Endothelial cell of umbilical vein (primary cell): ENCODE data around the gene PPP4R4. TPM values are rescaled to one million over a fixed set of nuclear protein-coding genes. Genes with fewer than 3 reads are reported as not detected.

Experiments
- BruUV-seq: library from RNA; stranded (reverse); fragments of 400-500 nt; replicated peaks from 2 replicates; lab custom pipeline; 2021; lab: Mats Ljungman, UMichigan
- CTCF ChIA-PET: fragments of 300-600, 350-600 bp; sonication (Branson Sonifier 250); formaldehyde crosslinking; loops from one replicate; lab custom pipeline; 2021; ENCODE audit warnings: antibody characterized with exemption, inconsistent platforms; lab: Charles Lee
- POLR2A ChIA-PET: fragments of 300-600, 350-600 bp; sonication (Branson Sonifier 250); formaldehyde crosslinking; loops from one replicate; lab custom pipeline; 2021; ENCODE audit warnings: antibody characterized with exemption, inconsistent platforms; lab: Charles Lee
- DNase-seq: peaks from one replicate; pipeline ENCODE4 v3.0.0-alpha.2; 2011; ENCODE audit warnings: low read depth, low spot score
- FAIRE-seq: peaks from 2 replicates; lab custom pipeline; 2011; peaks lifted over from hg19 to GRCh38; lab: Jason Lieb, UNC
- H2AFZ ChIP-seq: 2 replicates; pipeline ENCODE4 v1.6.0; 2012; ENCODE audit warnings: low read depth, low read length, control low read depth, inconsistent platforms
- H3K27ac ChIP-seq: 2 replicates; pipeline ENCODE4 v1.5.1; 2011; ENCODE audit warnings: low read depth, mild to moderate bottlenecking, control low read depth, low read length, moderate library complexity; ENCODE audit not compliant: insufficient read depth
- H3K27me3 ChIP-seq, 2 experiments: 2 replicates each; pipeline versions ENCODE4 v1.6.0 to v1.6.1; 2011; ENCODE audit warnings: low read length in 2 of 2, mixed read lengths in 1 of 2; ENCODE audit not compliant: control insufficient read depth in 2 of 2, insufficient read depth in 2 of 2
- H3K36me3 ChIP-seq, 2 experiments: 2 replicates in 1 of 2; 3 replicates in 1 of 2; pipeline ENCODE4 v1.5.1; 2011; ENCODE audit warnings: low read length in 2 of 2, mild to moderate bottlenecking in 1 of 2, moderate library complexity in 1 of 2; ENCODE audit not compliant: control insufficient read depth in 2 of 2, insufficient read depth in 2 of 2; ENCODE audit errors: extremely low read depth in 1 of 2
- H3K4me1 ChIP-seq: 3 replicates; pipeline ENCODE4 v1.5.1; 2011; ENCODE audit warnings: mild to moderate bottlenecking, low read length; ENCODE audit not compliant: control insufficient read depth, insufficient read depth; ENCODE audit errors: extremely low read depth
- H3K4me2 ChIP-seq: 2 replicates; pipeline ENCODE4 v1.6.1; 2011; ENCODE audit warnings: low read length, control low read depth, mixed read lengths; ENCODE audit not compliant: insufficient read depth
- H3K4me3 ChIP-seq, 3 experiments: fragments of 200-600 bp in 1 of 3; sonication (generic), shearing (Covaris generic) in 1 of 3; replicated peaks in 1 of 3; 2 replicates each; pipeline ENCODE4 v1.5.1; 2011 to 2016; ENCODE audit warnings: control low read depth in 3 of 3, low read length in 3 of 3, mild to moderate bottlenecking in 2 of 3, inconsistent platforms in 1 of 3, low read depth in 1 of 3, moderate library complexity in 1 of 3; ENCODE audit not compliant: insufficient read depth in 1 of 3
- H3K79me2 ChIP-seq: 2 replicates; pipeline ENCODE4 v1.6.0; 2012; ENCODE audit warnings: low read length, inconsistent platforms; ENCODE audit not compliant: control insufficient read depth, insufficient read depth
- H3K9ac ChIP-seq: replicated peaks from 2 replicates; pipeline ENCODE3; 2011; ENCODE audit warnings: low read length, control low read depth; ENCODE audit not compliant: insufficient read depth; ENCODE audit errors: extremely low read depth
- H3K9me1 ChIP-seq: replicated peaks from 3 replicates; pipeline ENCODE4 v1.6.0; 2011; ENCODE audit warnings: mild to moderate bottlenecking, low read length; ENCODE audit not compliant: control insufficient read depth, insufficient read depth; ENCODE audit errors: extremely low read depth
- H3K9me3 ChIP-seq: replicated peaks from 2 replicates; pipeline ENCODE4 v1.5.1; 2012; ENCODE audit warnings: low read length, inconsistent platforms; ENCODE audit not compliant: control insufficient read depth, insufficient read depth
- H4K20me1 ChIP-seq: replicated peaks from 2 replicates; pipeline ENCODE3; 2011; ENCODE audit warnings: mild to moderate bottlenecking, low read length; ENCODE audit not compliant: control insufficient read depth, insufficient read depth; ENCODE audit errors: extremely low read depth
- EZH2 ChIP-seq: IDR thresholded peaks from 2 replicates; pipeline ENCODE4 v1.6.1; 2012; ENCODE audit warnings: borderline replicate concordance, low read depth, mild to moderate bottlenecking, moderate library complexity, low read length, inconsistent platforms; ENCODE audit not compliant: severe bottlenecking
- FOS ChIP-seq: IDR thresholded peaks from 2 replicates; pipeline ENCODE4 v1.6.1; 2011; ENCODE audit warnings: mild to moderate bottlenecking, low read length, moderate library complexity, borderline replicate concordance; ENCODE audit not compliant: insufficient read depth
- GATA2 ChIP-seq: IDR thresholded peaks from 2 replicates; pipeline ENCODE4 v1.7.0; 2011; ENCODE audit warnings: low read depth, mild to moderate bottlenecking, moderate library complexity, mixed read lengths, low read length; ENCODE audit not compliant: insufficient read length, insufficient read depth
- JUN ChIP-seq: IDR thresholded peaks from 2 replicates; pipeline ENCODE4 v1.6.1; 2011; ENCODE audit warnings: borderline replicate concordance, low read depth; ENCODE audit not compliant: insufficient read length, insufficient read depth
- POLR2A ChIP-seq: IDR thresholded peaks from 2 replicates; pipeline ENCODE4 v1.6.1; 2012; ENCODE audit warnings: low read depth, mild to moderate bottlenecking, control low read depth, low read length
- POLR2AphosphoS5 ChIP-seq: IDR thresholded peaks from 2 replicates; pipeline ENCODE4 v1.6.1; 2012; ENCODE audit warnings: low read depth, mild to moderate bottlenecking, control low read depth, low read length, moderate library complexity; ENCODE audit not compliant: insufficient read depth
- dilution Hi-C: fragments of 300-500 bp; cut with MboI; formaldehyde crosslinking; loops from one replicate; pipeline ENCODE4 v1.15.0; 2019; ENCODE audit warnings: low sequenced_read_pairs; ENCODE audit not compliant: extremely low pct_ligation_motif_present
- intact Hi-C: fragments of 100-400 bp; cut with micrococcal nuclease; formaldehyde crosslinking; loops from one replicate; pipeline ENCODE4 v1.10.0; 2022
- polyA plus RNA-seq, 4 experiments: library from polyadenylated mRNA; depleted of rRNA in 3 of 4; stranded (reverse) in 3 of 4; unstranded in 1 of 4; fragments of >200 nt; gene quantifications; 2 replicates each; pipeline versions ENCODE4 v1.2.1 to v1.2.3, GENCODE V29; 2011 to 2012; ENCODE audit warnings: missing spikeins in 1 of 4
- total RNA-seq: library from RNA; stranded (reverse); gene quantifications from 2 replicates; pipeline ENCODE4 v1.2.3, GENCODE V29; 2021
- TF ChIP-seq, protein P1 (sequence below): IDR thresholded peaks from 2 replicates; pipeline ENCODE4 v1.6.1; 2011; ENCODE audit not compliant: insufficient read depth, insufficient read length
- TF ChIP-seq, protein P2 (sequence below), 2 donors: IDR thresholded peaks; 1 replicate in 1 of 2; 2 replicates in 1 of 2; pipeline ENCODE4 v1.5.1; 2011; ENCODE audit warnings: low read length in 2 of 2, mild to moderate bottlenecking in 2 of 2, moderate library complexity in 2 of 2, control low read depth in 1 of 2, inconsistent platforms in 1 of 2, low read depth in 1 of 2; ENCODE audit not compliant: insufficient read depth in 1 of 2; ENCODE audit errors: extremely low read depth in 1 of 2

PPP4R4 gene
- total and polyA plus RNA-seq, 2 donors (not counting 3 experiments of a cell fraction or from before 2014, with no cell fraction given), result not detected

DNA sequence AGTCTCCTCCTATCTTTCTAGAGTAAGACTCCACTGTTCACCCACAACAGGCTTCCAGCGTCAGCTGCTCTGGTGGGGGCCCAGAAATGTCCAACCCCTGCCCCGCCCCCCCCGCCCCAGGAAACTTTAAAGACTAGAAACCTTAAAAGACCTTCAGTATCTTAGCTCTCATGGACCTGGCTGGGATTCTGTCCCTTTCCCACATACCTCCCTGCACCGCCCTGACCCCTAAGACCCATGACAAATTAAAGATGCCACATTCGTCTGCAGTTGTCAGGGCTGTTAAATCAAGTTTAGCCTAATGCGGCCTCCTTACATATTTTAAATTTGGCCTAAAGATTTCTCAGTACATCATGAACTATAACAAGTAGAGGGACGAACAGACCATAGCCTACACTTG, 129.0 kb downstream of the PPP4R4 start:
- TF ChIP-seq, protein P1, sequence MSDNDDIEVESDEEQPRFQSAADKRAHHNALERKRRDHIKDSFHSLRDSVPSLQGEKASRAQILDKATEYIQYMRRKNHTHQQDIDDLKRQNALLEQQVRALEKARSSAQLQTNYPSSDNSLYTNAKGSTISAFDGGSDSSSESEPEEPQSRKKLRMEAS, result no peak
- no peak for TF ChIP-seq JUN
- TF ChIP-seq POLR2AphosphoS5, result no peak
- no peak for TF ChIP-seq EZH2
- TF ChIP-seq FOS, result no peak
- TF ChIP-seq POLR2A, result no peak
- TF ChIP-seq GATA2, result no peak
- TF ChIP-seq, protein P2, sequence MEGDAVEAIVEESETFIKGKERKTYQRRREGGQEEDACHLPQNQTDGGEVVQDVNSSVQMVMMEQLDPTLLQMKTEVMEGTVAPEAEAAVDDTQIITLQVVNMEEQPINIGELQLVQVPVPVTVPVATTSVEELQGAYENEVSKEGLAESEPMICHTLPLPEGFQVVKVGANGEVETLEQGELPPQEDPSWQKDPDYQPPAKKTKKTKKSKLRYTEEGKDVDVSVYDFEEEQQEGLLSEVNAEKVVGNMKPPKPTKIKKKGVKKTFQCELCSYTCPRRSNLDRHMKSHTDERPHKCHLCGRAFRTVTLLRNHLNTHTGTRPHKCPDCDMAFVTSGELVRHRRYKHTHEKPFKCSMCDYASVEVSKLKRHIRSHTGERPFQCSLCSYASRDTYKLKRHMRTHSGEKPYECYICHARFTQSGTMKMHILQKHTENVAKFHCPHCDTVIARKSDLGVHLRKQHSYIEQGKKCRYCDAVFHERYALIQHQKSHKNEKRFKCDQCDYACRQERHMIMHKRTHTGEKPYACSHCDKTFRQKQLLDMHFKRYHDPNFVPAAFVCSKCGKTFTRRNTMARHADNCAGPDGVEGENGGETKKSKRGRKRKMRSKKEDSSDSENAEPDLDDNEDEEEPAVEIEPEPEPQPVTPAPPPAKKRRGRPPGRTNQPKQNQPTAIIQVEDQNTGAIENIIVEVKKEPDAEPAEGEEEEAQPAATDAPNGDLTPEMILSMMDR (IDR thresholded peaks at IDR 0.05; ENCODE audit: extremely low read depth in 1 of 2, insufficient read depth in 1 of 2, low read depth in 1 of 2, low read length in 2 of 2), result no peak
- H3K9ac ChIP-seq, result no peak overlapping the region
- no peaks in the 10 kb centered on the region for H3K4me1 ChIP-seq
- POLR2A ChIA-PET, result no interaction called here
- intact Hi-C loops, result no loop called here
- DNase-seq (no peak), FAIRE-seq (no peak)
- no peaks in the 10 kb centered on the region for H4K20me1 ChIP-seq
- H3K36me3 ChIP-seq, result no peaks in the 10 kb centered on the region
- H2AFZ ChIP-seq, result no peak overlapping the region
- CTCF ChIA-PET, result interaction anchor here (0.6 kb wide), 1 partner anchor 396 kb away, joined by 3 read pairs; no protein-coding TSS in a partner anchor
- no peaks in the 10 kb centered on the region for H3K9me3 ChIP-seq
- BruUV-seq, result no TSS peak
- dilution Hi-C loops, result no loop called here
- no peak overlapping the region for H3K4me3 ChIP-seq
- H3K79me2 ChIP-seq, result no peaks in the 10 kb centered on the region
- no peak overlapping the region for H3K4me2 ChIP-seq
- no peak overlapping the region for H3K27ac ChIP-seq
- H3K27me3 ChIP-seq, result no peaks in the 10 kb centered on the region
- H3K9me1 ChIP-seq, result no peaks in the 10 kb centered on the region
